MCF 10A (cell line): ENCODE data around the gene RAVER2. TPM values are rescaled to one million over a fixed set of nuclear protein-coding genes. Genes with fewer than 3 reads are reported as not detected.

ENCODE experiments used
- BruUV-seq: library from RNA; stranded (reverse); fragments of 400-500 nt; replicated peaks from 2 replicates; lab custom pipeline; 2021; lab: Mats Ljungman, UMichigan
- CTCF ChIA-PET: fragments of 300-600 bp; sonication (Branson Sonifier 250); formaldehyde crosslinking; extraction: SDS; loops from one replicate; lab custom pipeline; 2021; ENCODE audit warnings: antibody characterized with exemption, inconsistent platforms; lab: Yijun Ruan, JAX
- POLR2A ChIA-PET: fragments of 300-600, 350-650 bp; sonication (Branson Sonifier 250); formaldehyde crosslinking; extraction: SDS; loops from one replicate; lab custom pipeline; 2020; ENCODE audit warnings: antibody characterized with exemption, inconsistent platforms; lab: Yijun Ruan, JAX
- DNase-seq: peaks from one replicate; pipeline ENCODE4 v3.0.0-alpha.2; 2018; ENCODE audit not compliant: unreplicated experiment
- H3K27ac Mint-ChIP-seq: one replicate; pipeline ENCODE4 v1.8.0; 2022; ENCODE audit warnings: mild to moderate bottlenecking, low read depth, mixed read lengths; ENCODE audit not compliant: unreplicated experiment
- H3K27me3 Mint-ChIP-seq: one replicate; pipeline ENCODE4 v1.8.0; 2022; ENCODE audit warnings: mixed read lengths; ENCODE audit not compliant: insufficient read depth, unreplicated experiment
- H3K36me3 Mint-ChIP-seq: one replicate; pipeline ENCODE4 v1.8.0; 2022; ENCODE audit warnings: mild to moderate bottlenecking, moderate library complexity, mixed read lengths; ENCODE audit not compliant: insufficient read depth, unreplicated experiment
- H3K4me1 Mint-ChIP-seq: one replicate; pipeline ENCODE4 v1.8.0; 2022; ENCODE audit warnings: mixed read lengths; ENCODE audit not compliant: insufficient read depth, unreplicated experiment
- H3K4me3 Mint-ChIP-seq: one replicate; pipeline ENCODE4 v1.8.0; 2022; ENCODE audit warnings: mild to moderate bottlenecking, moderate library complexity, mixed read lengths; ENCODE audit not compliant: unreplicated experiment
- H3K9me3 Mint-ChIP-seq: one replicate; pipeline ENCODE4 v1.8.0; 2022; ENCODE audit warnings: mixed read lengths; ENCODE audit not compliant: unreplicated experiment
- intact Hi-C: fragments of 100-400 bp; cut with micrococcal nuclease; formaldehyde crosslinking; loops from 2 replicates; pipeline ENCODE4 v1.14.1; 2022
- total RNA-seq: library from RNA; stranded (reverse); gene quantifications from 2 replicates; pipeline ENCODE4 v1.2.3, GENCODE V29; 2022
- TF ChIP-seq, protein P1 (sequence below): fragments of 200-600 bp; IDR thresholded peaks from one replicate; pipeline ENCODE4 v1.8.0; 2022; ENCODE audit warnings: antibody characterized with exemption, mild to moderate bottlenecking; ENCODE audit not compliant: unreplicated experiment

RAVER2 gene
- total RNA-seq, 1 experiment from 2014 or later, result 5.9 TPM

- Mint-ChIP-seq H3K4me3 (no peak overlapping the region), H3K9me3 (no peaks in the 10 kb centered on the region), H3K27ac (no peak overlapping the region), H3K27me3 (no peaks in the 10 kb centered on the region), H3K4me1 (peaks cover 5% of the 10 kb centered on the region), H3K36me3 (peaks cover 63% of the 10 kb centered on the region)
- CTCF ChIA-PET, result interaction anchor here (0.5 to 1.3 kb wide), 2 partner anchors 9 to 1275 kb away, joined by 3 to 5 read pairs; no protein-coding TSS in a partner anchor
- POLR2A ChIA-PET, result interaction anchor here (0.5 to 2.1 kb wide), 3 partner anchors 22 to 210 kb away, joined by 3 to 6 read pairs (median 4); no protein-coding TSS in a partner anchor
- no TSS peak for BruUV-seq
- intact Hi-C loops, result no loop called here
- DNase-seq, result no peak
- TF ChIP-seq, protein P1, sequence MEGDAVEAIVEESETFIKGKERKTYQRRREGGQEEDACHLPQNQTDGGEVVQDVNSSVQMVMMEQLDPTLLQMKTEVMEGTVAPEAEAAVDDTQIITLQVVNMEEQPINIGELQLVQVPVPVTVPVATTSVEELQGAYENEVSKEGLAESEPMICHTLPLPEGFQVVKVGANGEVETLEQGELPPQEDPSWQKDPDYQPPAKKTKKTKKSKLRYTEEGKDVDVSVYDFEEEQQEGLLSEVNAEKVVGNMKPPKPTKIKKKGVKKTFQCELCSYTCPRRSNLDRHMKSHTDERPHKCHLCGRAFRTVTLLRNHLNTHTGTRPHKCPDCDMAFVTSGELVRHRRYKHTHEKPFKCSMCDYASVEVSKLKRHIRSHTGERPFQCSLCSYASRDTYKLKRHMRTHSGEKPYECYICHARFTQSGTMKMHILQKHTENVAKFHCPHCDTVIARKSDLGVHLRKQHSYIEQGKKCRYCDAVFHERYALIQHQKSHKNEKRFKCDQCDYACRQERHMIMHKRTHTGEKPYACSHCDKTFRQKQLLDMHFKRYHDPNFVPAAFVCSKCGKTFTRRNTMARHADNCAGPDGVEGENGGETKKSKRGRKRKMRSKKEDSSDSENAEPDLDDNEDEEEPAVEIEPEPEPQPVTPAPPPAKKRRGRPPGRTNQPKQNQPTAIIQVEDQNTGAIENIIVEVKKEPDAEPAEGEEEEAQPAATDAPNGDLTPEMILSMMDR, result no peak
Measured at GRCh38 chr1:64855557-64855956, 110.7 kb downstream of the RAVER2 start.

GRCh38 chr1:64856553-64856952 lies 111.7 kb downstream of the RAVER2 start:
- no peaks in the 10 kb centered on the region for H3K9me3 Mint-ChIP-seq
- peaks cover 66% of the 10 kb centered on the region for H3K36me3 Mint-ChIP-seq
- intact Hi-C loops, result loop anchor here (1.0 kb wide), 1 partner anchor 109 kb away; no protein-coding TSS in a partner anchor
- POLR2A ChIA-PET, result interaction anchor here (1.0 to 2.1 kb wide), 3 partner anchors 21 to 209 kb away, joined by 3 to 6 read pairs (median 4); no protein-coding TSS in a partner anchor
- TF ChIP-seq, protein P1, result no peak
- CTCF ChIA-PET, result interaction anchor here (0.6 to 1.3 kb wide), 5 partner anchors 10 to 350 kb away, joined by 3 to 5 read pairs (median 3); no protein-coding TSS in a partner anchor
- H3K4me3 Mint-ChIP-seq, result no peak overlapping the region
- no peaks in the 10 kb centered on the region for H3K27me3 Mint-ChIP-seq
- BruUV-seq, result no TSS peak
- peak; percentile 49 for DNase-seq
- H3K4me1 Mint-ChIP-seq, result peaks cover 5% of the 10 kb centered on the region
- H3K27ac Mint-ChIP-seq, result peak overlapping the region; percentile 54

DNA sequence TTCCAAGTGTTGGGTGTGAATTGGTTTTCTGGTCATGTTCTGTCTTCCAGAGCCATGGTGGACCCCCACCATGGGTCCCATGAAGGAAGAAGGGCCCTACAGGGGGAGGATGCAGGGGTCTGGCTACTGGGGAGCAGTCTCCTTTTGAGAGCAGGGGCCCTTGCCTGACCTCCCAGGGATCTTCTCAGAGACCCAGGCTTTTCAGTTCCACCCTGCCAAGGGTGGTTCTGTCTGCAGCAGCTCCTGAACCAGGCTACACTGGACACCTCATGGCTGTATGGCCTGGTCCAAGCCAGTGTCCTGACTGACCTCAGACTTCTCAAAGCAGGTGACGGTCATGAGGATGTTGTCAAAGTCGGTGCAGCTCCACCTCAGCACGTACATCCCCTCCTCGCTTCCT lies 112.5 kb downstream of the RAVER2 start:
- intact Hi-C loops, result no loop called here
- H3K27me3 Mint-ChIP-seq, result no peaks in the 10 kb centered on the region
- peaks cover 58% of the 10 kb centered on the region for H3K36me3 Mint-ChIP-seq
- CTCF ChIA-PET, result interaction anchor here (0.7 kb wide), 1 partner anchor 39 kb away, joined by 3 read pairs; no protein-coding TSS in a partner anchor
- no peak overlapping the region for H3K27ac Mint-ChIP-seq
- H3K4me3 Mint-ChIP-seq, result no peak overlapping the region
- H3K4me1 Mint-ChIP-seq, result peaks cover 5% of the 10 kb centered on the region
- POLR2A ChIA-PET, result interaction anchor here (1.5 kb wide), 1 partner anchor 41 kb away, joined by 3 read pairs; no protein-coding TSS in a partner anchor
- DNase-seq, result no peak
- H3K9me3 Mint-ChIP-seq, result no peaks in the 10 kb centered on the region
- TF ChIP-seq, protein P1, result no peak
- no TSS peak for BruUV-seq

GRCh38 chr1:64861611-64862010 lies 116.7 kb downstream of the RAVER2 start:
- Mint-ChIP-seq H3K4me3 (no peak overlapping the region), H3K9me3 (no peaks in the 10 kb centered on the region), H3K27me3 (no peaks in the 10 kb centered on the region), H3K27ac (peak overlapping the region; percentile 26), H3K36me3 (peaks cover 52% of the 10 kb centered on the region), H3K4me1 (peaks cover 3% of the 10 kb centered on the region)
- CTCF ChIA-PET, result interaction anchor here (0.7 kb wide), 1 partner anchor 371 kb away, joined by 3 read pairs; no protein-coding TSS in a partner anchor
- peak; percentile 20 for DNase-seq
- intact Hi-C loops, result loop anchor here (10.0 kb wide), 2 partner anchors 163 to 343 kb away; no protein-coding TSS in a partner anchor
- TF ChIP-seq, protein P1, result no peak
- no TSS peak for BruUV-seq
- POLR2A ChIA-PET, result no interaction called here
